Natural killer cell (primary cell): ENCODE results near the gene DCD. TPM values are rescaled to one million over a fixed set of nuclear protein-coding genes. Genes with fewer than 3 reads are reported as not detected.
"Not testable (repeated sequence)": the region's sequence is repeated elsewhere in the genome, so short reads cannot be mapped to it uniquely, and the experiment has no call there.

Experiments used
- ATAC-seq, 3 donors: fragments of 150-1000 bp in 2 of 3; fragments of 200-7000 bp in 1 of 3; cut with Tn5 transposase; 1 replicate in 1 of 3; 2 replicates in 2 of 3; pipeline ENCODE4 v1.10.0; 2021; ENCODE audit warnings: mild to moderate bottlenecking in 2 of 3, moderate library complexity in 2 of 3
- DNase-seq, 2 donors: peaks; one replicate each; pipeline versions ENCODE4 v3.0.0 to v3.0.0-alpha.2; 2013 to 2021; ENCODE audit warnings: mixed read lengths in 1 of 2
- H3K27ac ChIP-seq: one replicate; pipeline ENCODE4 v1.5.1; 2013; ENCODE audit warnings: mild to moderate bottlenecking, low read length
- H3K27me3 ChIP-seq: one replicate; pipeline ENCODE4 v1.6.1; 2013; ENCODE audit warnings: low read length; ENCODE audit not compliant: control insufficient read depth, insufficient read depth
- H3K36me3 ChIP-seq: one replicate; pipeline ENCODE4 v1.6.1; 2013; ENCODE audit warnings: low read length; ENCODE audit not compliant: control insufficient read depth, insufficient read depth
- H3K4me1 ChIP-seq: one replicate; pipeline ENCODE4 v1.6.1; 2013; ENCODE audit warnings: low read length; ENCODE audit not compliant: control insufficient read depth, insufficient read depth
- H3K4me3 ChIP-seq: one replicate; pipeline ENCODE4 v1.5.1; 2013; ENCODE audit warnings: low read length
- H3K9me3 ChIP-seq: one replicate; pipeline ENCODE4 v1.6.1; 2013; ENCODE audit warnings: low read length; ENCODE audit not compliant: control insufficient read depth, insufficient read depth
- H3K27ac Mint-ChIP-seq, 2 donors: one replicate each; pipeline ENCODE4 v1.8.0; 2022; ENCODE audit warnings: mild to moderate bottlenecking in 2 of 2, mixed read lengths in 2 of 2, moderate library complexity in 1 of 2
- H3K27me3 Mint-ChIP-seq, 2 donors: one replicate each; pipeline ENCODE4 v1.8.0; 2022; ENCODE audit warnings: low read depth in 2 of 2, mixed read lengths in 2 of 2
- H3K36me3 Mint-ChIP-seq: one replicate; pipeline ENCODE4 v1.8.0; 2022; ENCODE audit warnings: mixed read lengths
- H3K4me1 Mint-ChIP-seq, 2 donors: one replicate each; pipeline ENCODE4 v1.8.0; 2022; ENCODE audit warnings: mixed read lengths in 2 of 2
- H3K4me3 Mint-ChIP-seq: one replicate; pipeline ENCODE4 v1.8.0; 2022; ENCODE audit warnings: mild to moderate bottlenecking, moderate library complexity, mixed read lengths
- H3K9me3 Mint-ChIP-seq, 2 donors: one replicate each; pipeline ENCODE4 v1.8.0; 2022; ENCODE audit warnings: mixed read lengths in 2 of 2
- WGBS: methylation state at CpG from one replicate; pipeline ENCODE4 v1.1.7; 2013; ENCODE audit warnings: missing lambda C conversion rate; ENCODE audit not compliant: insufficient coverage; 5-methylcytosine and 5-hydroxymethylcytosine counted together
- intact Hi-C: fragments of 100-400 bp; cut with micrococcal nuclease; formaldehyde crosslinking; loops from one replicate; pipeline ENCODE4 v1.14.2; 2022
- total RNA-seq, 4 donors: library from RNA; stranded (reverse); fragments of 120-200 nt in 1 of 4; gene quantifications; one replicate each; pipeline versions ENCODE4 v1.2.3 to v1.2.4, GENCODE V29; 2013 to 2022
- TF ChIP-seq, protein P1 (sequence below): fragments of 200-600 bp; IDR thresholded peaks from one replicate; pipeline ENCODE4 v1.8.0; 2022; ENCODE audit warnings: antibody characterized with exemption

The DCD gene
- total RNA-seq, 3 donors from 2014 or later (not counting 1 experiment from before 2014, with no cell fraction given) = not detected

GRCh38 chr12:54641554-54641953 lies 6.6 kb downstream of the DCD start:
- peaks cover 20 to 40% of the 10 kb centered on the region in 2 donors for H3K27me3 Mint-ChIP-seq

DNA sequence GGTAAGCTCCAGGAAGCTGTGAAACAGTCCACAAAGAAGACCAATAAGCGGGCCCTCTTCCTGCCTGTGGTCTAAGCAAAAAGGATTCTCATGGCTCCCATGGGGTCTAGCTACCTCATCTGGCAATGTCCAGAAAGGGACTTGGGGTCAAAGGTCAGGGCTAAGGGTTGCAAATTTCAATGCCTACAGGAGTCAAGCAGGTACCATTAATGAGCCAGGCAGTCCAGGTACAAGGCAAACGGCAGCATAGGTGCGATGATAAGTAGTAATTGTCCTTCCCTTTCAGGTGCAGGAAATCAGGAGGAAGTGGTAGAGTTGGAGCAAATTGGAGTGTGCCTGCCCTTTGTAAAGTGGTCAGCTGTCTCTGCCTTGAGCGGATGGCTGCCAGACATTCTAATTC lies 7.1 kb downstream of the DCD start:
- Mint-ChIP-seq H3K36me3 (no peaks in the 10 kb centered on the region), H3K9me3 (no peaks in the 10 kb centered on the region), H3K27ac (no peak overlapping the region), H3K4me3 (no peak overlapping the region), H3K27me3 (peaks cover 15 to 35% of the 10 kb centered on the region in 2 donors), H3K4me1 (no peaks in the 10 kb centered on the region)
- Histone ChIP-seq H3K4me1 (no peaks in the 10 kb centered on the region), H3K27me3 (no peaks in the 10 kb centered on the region), H3K27ac (no peak overlapping the region), H3K36me3 (no peaks in the 10 kb centered on the region), H3K4me3 (no peak overlapping the region), H3K9me3 (no peaks in the 10 kb centered on the region)
- TF ChIP-seq, protein P1, sequence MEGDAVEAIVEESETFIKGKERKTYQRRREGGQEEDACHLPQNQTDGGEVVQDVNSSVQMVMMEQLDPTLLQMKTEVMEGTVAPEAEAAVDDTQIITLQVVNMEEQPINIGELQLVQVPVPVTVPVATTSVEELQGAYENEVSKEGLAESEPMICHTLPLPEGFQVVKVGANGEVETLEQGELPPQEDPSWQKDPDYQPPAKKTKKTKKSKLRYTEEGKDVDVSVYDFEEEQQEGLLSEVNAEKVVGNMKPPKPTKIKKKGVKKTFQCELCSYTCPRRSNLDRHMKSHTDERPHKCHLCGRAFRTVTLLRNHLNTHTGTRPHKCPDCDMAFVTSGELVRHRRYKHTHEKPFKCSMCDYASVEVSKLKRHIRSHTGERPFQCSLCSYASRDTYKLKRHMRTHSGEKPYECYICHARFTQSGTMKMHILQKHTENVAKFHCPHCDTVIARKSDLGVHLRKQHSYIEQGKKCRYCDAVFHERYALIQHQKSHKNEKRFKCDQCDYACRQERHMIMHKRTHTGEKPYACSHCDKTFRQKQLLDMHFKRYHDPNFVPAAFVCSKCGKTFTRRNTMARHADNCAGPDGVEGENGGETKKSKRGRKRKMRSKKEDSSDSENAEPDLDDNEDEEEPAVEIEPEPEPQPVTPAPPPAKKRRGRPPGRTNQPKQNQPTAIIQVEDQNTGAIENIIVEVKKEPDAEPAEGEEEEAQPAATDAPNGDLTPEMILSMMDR = no peak
- intact Hi-C loops = no loop called here
- 67% methylated on average over 3 of the region's 4 CpGs for WGBS
- ATAC-seq = no peak
- DNase-seq = no peak

More at GRCh38 chr12:54641554-54641953, 6.6 kb downstream of the DCD start:
- WGBS = 75% methylated on average over 1 of the region's 1 CpG
- H3K4me1 Mint-ChIP-seq = no peaks in the 10 kb centered on the region
- Histone ChIP-seq H3K9me3 (no peaks in the 10 kb centered on the region), H3K27ac (no peak overlapping the region), H3K4me3 (no peak overlapping the region), H3K4me1 (no peaks in the 10 kb centered on the region), H3K36me3 (no peaks in the 10 kb centered on the region), H3K27me3 (no peaks in the 10 kb centered on the region)
- no peak overlapping the region for H3K4me3 Mint-ChIP-seq
- DNase-seq = no peak
- intact Hi-C loops = no loop called here
- ATAC-seq = no peak
- H3K36me3 Mint-ChIP-seq = no peaks in the 10 kb centered on the region
- no peak overlapping the region for H3K27ac Mint-ChIP-seq
- TF ChIP-seq, protein P1 = no peak
- no peaks in the 10 kb centered on the region for H3K9me3 Mint-ChIP-seq

GRCh38 chr12:54639112-54639511 lies 9.1 kb downstream of the DCD start:
- DNase-seq, H3K9me3 Mint-ChIP-seq, H3K4me3 ChIP-seq, H3K4me1 ChIP-seq, H3K4me1 Mint-ChIP-seq, H3K4me3 Mint-ChIP-seq, H3K36me3 ChIP-seq, H3K27ac ChIP-seq, H3K9me3 ChIP-seq, ATAC-seq, intact Hi-C loops, H3K27me3 ChIP-seq, H3K27ac Mint-ChIP-seq, H3K36me3 Mint-ChIP-seq: not testable (repeated sequence)
- 89% methylated on average over 1 of the region's 2 CpGs for WGBS
- H3K27me3 Mint-ChIP-seq = peaks cover 5 to 15% of the 10 kb centered on the region in 2 donors

- intact Hi-C loops = no loop called here
- H3K9me3 ChIP-seq = no peaks in the 10 kb centered on the region
- Mint-ChIP-seq H3K9me3 (no peaks in the 10 kb centered on the region), H3K27ac (no peak within 1 kb of the TSS), H3K4me3 (no peak within 1 kb of the TSS), H3K36me3 (no peaks in the 10 kb centered on the region), H3K27me3 (peaks cover 9 to 12% of the 10 kb centered on the region in 2 donors), H3K4me1 (peaks cover 0 to 5% of the 10 kb centered on the region in 2 donors)
- no peak for DNase-seq
- 100% methylated on average over 1 of the region's 2 CpGs for WGBS
- ATAC-seq = no peak
- TF ChIP-seq, protein P1 = no peak
- H3K27ac ChIP-seq = no peak within 1 kb of the TSS
- H3K4me3 ChIP-seq = no peak within 1 kb of the TSS
- no peaks in the 10 kb centered on the region for H3K4me1 ChIP-seq
- H3K36me3 ChIP-seq = no peaks in the 10 kb centered on the region
- H3K27me3 ChIP-seq = no peaks in the 10 kb centered on the region
Observed at GRCh38 chr12:54634795-54635194, 13.4 kb downstream of the DCD start, which contains the start of gene LACRT. TSS of gene LACRT (minus strand) at chr12:54634895. CDS start at chr12:54634841, 54 bp downstream.
